ENCODE data around the gene RNF130. TPM values are rescaled to one million over a fixed set of nuclear protein-coding genes. Genes with fewer than 3 reads are reported as not detected.

RNF130 gene
- total and polyA plus RNA-seq, 2 experiments from 2014 or later = 69.6 to 83.0 TPM

DNA sequence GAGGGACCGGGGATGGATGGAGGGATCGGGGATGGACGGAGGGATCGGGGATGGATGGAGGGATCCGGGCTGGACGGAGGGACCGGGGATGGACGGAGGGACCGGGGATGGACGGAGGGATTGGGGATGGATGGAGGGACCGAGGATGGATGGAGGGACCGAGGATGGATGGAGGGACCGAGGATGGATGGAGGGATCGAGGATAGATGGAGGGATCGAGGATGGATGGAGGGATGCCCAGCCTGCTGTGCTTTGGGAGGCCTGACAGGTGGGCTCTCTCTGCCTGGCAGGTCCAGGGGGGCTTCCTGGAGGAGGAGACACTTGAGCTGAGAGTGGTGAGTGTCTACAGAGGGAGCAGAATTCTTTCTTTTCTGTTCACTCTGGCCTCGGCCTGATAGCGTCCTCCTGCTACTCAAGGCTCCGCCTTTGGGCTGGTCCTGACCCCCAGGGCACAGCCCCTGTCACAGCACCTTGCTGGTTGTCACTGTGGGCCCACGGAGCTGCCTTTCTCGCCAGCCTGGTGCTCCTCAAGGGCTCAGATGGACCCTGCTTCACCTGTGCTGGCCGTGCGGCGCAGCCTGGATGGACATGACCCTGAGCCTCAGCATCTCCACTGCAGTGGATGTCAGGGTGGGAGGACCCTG, 42.2 kb upstream of the RNF130 start:
- Histone ChIP-seq H3K4me3 (no peak overlapping the region), H3K4me1 (ENCODE audit: low read depth) (no peaks in the 10 kb centered on the region), H3K9me3 (ENCODE audit: low read depth) (no peaks in the 10 kb centered on the region), H3K36me3 (no peaks in the 10 kb centered on the region), H3K27me3 (no peaks in the 10 kb centered on the region), H3K27ac (no peak overlapping the region)
- DNase-seq (ENCODE audit: low read depth in 1 of 2, low spot score in 1 of 2) = no peak
- TF ChIP-seq, protein P1, sequence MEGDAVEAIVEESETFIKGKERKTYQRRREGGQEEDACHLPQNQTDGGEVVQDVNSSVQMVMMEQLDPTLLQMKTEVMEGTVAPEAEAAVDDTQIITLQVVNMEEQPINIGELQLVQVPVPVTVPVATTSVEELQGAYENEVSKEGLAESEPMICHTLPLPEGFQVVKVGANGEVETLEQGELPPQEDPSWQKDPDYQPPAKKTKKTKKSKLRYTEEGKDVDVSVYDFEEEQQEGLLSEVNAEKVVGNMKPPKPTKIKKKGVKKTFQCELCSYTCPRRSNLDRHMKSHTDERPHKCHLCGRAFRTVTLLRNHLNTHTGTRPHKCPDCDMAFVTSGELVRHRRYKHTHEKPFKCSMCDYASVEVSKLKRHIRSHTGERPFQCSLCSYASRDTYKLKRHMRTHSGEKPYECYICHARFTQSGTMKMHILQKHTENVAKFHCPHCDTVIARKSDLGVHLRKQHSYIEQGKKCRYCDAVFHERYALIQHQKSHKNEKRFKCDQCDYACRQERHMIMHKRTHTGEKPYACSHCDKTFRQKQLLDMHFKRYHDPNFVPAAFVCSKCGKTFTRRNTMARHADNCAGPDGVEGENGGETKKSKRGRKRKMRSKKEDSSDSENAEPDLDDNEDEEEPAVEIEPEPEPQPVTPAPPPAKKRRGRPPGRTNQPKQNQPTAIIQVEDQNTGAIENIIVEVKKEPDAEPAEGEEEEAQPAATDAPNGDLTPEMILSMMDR (IDR thresholded peaks at IDR 0.05; ENCODE audit: low read depth, low read length) = no peak

DNA sequence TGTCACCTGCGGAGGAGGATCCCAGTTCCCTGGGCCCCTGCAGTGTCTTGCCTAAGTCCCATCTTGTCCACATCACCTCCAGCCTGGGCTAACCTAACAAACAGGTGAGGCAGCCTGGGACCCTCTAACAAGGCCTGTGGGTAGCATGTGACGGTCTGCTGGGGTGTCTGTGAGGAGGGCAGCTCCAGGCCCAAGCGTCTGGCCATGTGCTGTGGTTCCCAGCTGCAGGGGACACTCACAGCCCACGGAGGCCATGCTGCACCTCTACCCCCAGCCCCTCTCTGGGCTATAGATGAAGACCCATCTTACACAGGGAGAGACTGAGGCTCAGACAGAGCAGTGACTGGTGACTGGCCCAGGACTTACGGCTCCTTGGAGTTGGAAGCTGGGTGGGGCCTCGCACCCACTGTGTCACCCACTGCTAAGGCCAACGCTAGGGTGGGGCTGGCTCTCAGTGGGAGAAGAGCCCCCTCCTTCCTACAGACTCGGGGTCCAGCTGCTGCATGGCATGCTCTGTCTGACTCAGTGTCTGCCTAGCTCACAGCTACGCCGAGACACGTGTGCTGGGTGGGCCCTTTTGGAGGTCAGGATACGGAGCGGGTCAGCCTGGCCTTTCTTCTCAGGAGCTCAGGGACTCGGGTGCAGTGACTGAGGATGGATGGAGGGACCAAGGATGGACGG, 40.8 kb upstream of the RNF130 start:
- Histone ChIP-seq H3K27ac (no peak overlapping the region), H3K27me3 (no peaks in the 10 kb centered on the region), H3K4me3 (no peak overlapping the region), H3K36me3 (no peaks in the 10 kb centered on the region), H3K4me1 (ENCODE audit: low read depth) (no peaks in the 10 kb centered on the region), H3K9me3 (ENCODE audit: low read depth) (no peaks in the 10 kb centered on the region)
- TF ChIP-seq, protein P1 (IDR thresholded peaks at IDR 0.05; ENCODE audit: low read depth, low read length) = no peak
- DNase-seq (ENCODE audit: low read depth in 1 of 2, low spot score in 1 of 2) = no peak

GRCh38 chr5:180111273-180112002, 39.9 kb upstream of the RNF130 start:
- no peak for DNase-seq (ENCODE audit: low read depth in 1 of 2, low spot score in 1 of 2)
- H3K27ac ChIP-seq = no peak overlapping the region
- H3K4me3 ChIP-seq = no peak overlapping the region
- H3K4me1 ChIP-seq (ENCODE audit: low read depth) = no peaks in the 10 kb centered on the region
- H3K9me3 ChIP-seq (ENCODE audit: low read depth) = no peaks in the 10 kb centered on the region
- TF ChIP-seq, protein P1 (IDR thresholded peaks at IDR 0.05; ENCODE audit: low read depth, low read length) = no peak
- no peaks in the 10 kb centered on the region for H3K27me3 ChIP-seq
- H3K36me3 ChIP-seq = no peaks in the 10 kb centered on the region

DNA sequence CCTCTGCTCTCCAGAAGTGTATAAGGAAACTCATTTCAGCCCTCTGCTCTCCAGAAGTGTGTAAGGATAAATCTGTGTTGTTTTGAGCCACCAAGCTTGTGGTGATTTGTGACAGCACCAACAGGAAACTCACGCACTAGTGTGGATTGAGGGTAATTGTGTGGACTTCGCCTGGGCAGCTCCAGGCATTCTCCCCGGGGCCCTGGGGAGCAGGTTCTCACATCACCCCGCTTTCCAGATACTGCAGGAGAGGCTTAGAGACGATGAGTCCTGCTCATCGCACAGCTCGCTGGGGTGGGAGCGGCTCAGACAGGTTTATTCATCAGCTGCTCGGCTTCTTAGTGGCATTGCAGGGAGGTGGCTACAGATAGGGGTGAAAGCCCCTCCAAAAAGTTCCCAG, 38.4 kb upstream of the RNF130 start:
- H3K27ac ChIP-seq = no peak overlapping the region
- TF ChIP-seq, protein P1 (IDR thresholded peaks at IDR 0.05; ENCODE audit: low read depth, low read length) = no peak
- H3K4me1 ChIP-seq (ENCODE audit: low read depth) = no peaks in the 10 kb centered on the region
- no peak for DNase-seq (ENCODE audit: low read depth in 1 of 2, low spot score in 1 of 2)
- H3K4me3 ChIP-seq = no peak overlapping the region
- H3K9me3 ChIP-seq (ENCODE audit: low read depth) = no peaks in the 10 kb centered on the region
- no peaks in the 10 kb centered on the region for H3K27me3 ChIP-seq
- H3K36me3 ChIP-seq = no peaks in the 10 kb centered on the region

GRCh38 chr5:180107005-180107404, 35.4 kb upstream of the RNF130 start:
- Histone ChIP-seq H3K4me1 (ENCODE audit: low read depth) (no peaks in the 10 kb centered on the region), H3K27ac (no peak overlapping the region), H3K36me3 (no peaks in the 10 kb centered on the region), H3K27me3 (no peaks in the 10 kb centered on the region), H3K9me3 (ENCODE audit: low read depth) (no peaks in the 10 kb centered on the region), H3K4me3 (no peak overlapping the region)
- TF ChIP-seq, protein P1 (IDR thresholded peaks at IDR 0.05; ENCODE audit: low read depth, low read length) = no peak
- no peak for DNase-seq (ENCODE audit: low read depth in 1 of 2, low spot score in 1 of 2)
